WERI-Rb-1 (cell line): ENCODE results near the gene CHST13.

Source experiments
- DNase-seq: peaks from one replicate; pipeline ENCODE4 v3.0.0-alpha.2; 2020
- H3K27ac ChIP-seq: fragments of 250-450 bp; sonication (Bioruptor Pico); 2 replicates; pipeline ENCODE4 v1.5.1; 2020; ENCODE audit warnings: mild to moderate bottlenecking, moderate library complexity
- H3K27me3 ChIP-seq: fragments of 250-450 bp; sonication (Bioruptor Pico); 2 replicates; pipeline ENCODE4 v1.5.1; 2021; ENCODE audit warnings: mild to moderate bottlenecking, low read depth, moderate library complexity; ENCODE audit not compliant: insufficient read depth, severe bottlenecking
- H3K36me3 ChIP-seq: fragments of 250-450 bp; sonication (Bioruptor Pico); 2 replicates; pipeline ENCODE4 v1.5.1; 2020; ENCODE audit warnings: mild to moderate bottlenecking, moderate library complexity
- H3K4me3 ChIP-seq: 2 replicates; pipeline ENCODE4 v1.5.1; 2011; ENCODE audit warnings: low read depth, mild to moderate bottlenecking, control low read depth, low read length
- H3K9me3 ChIP-seq: fragments of 250-450 bp; sonication (Bioruptor Pico); 2 replicates; pipeline ENCODE4 v1.5.1; 2021; ENCODE audit warnings: mild to moderate bottlenecking, moderate library complexity; ENCODE audit not compliant: severe bottlenecking
- CTCF ChIP-seq: IDR thresholded peaks from 2 replicates; pipeline ENCODE4 v1.5.1; 2011; ENCODE audit warnings: low read depth, mild to moderate bottlenecking, control low read depth, inconsistent platforms, low read length

The CHST13 gene

DNA sequence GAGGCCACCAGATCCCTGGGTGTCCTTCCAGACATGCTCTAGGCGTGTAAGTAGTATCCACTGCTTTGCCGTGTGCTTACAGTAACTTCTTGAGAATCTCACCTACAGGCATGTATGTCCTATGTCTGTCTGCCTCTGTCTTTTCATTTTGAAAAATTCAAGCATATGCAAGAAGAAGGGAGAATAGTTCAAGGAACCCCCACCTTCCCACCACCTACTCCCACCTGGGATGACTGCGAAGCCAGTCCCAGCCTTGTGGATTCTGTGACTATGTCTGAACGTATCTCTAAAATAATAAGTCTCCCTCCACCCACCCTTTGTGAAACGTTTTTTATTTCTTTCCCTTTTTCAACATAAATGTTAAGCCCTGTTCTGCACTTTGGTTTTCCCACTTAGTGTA, 15.0 kb downstream of the CHST13 start:
- Histone ChIP-seq H3K9me3 (no peaks in the 10 kb centered on the region), H3K27ac (peak overlapping the region; percentile 18; the same call in 1 of the 2 replicates), H3K36me3 (no peaks in the 10 kb centered on the region), H3K27me3 (no peaks in the 10 kb centered on the region), H3K4me3 (no peak overlapping the region)
- no peak for TF ChIP-seq CTCF
- peak; percentile 1 for DNase-seq

DNA sequence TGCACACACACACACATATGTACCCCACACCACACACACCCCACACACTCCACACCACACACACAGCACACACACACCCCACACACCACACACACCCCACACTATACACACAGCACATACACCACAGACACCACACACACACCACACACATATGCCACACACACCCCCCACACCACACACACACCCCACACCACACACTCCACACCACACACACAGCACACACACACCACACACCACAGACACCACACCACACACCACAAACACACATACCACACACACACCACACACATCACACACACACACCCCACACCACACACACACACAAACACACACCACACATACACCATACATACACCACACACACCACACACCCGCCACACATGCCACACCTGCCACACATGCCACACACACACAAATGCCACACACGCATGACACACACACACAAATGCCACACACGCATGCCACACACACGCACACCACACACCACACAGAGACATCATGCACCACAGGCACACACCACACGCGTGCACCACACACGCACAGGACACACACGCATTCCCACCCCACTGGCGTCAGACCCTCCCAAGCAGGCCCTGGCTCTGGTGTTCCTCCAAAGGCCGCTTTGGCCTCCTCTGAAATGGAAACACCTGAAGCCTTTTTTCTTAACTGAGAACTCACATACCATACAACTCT, 15.7 kb downstream of the CHST13 start:
- Histone ChIP-seq H3K27me3 (no peaks in the 10 kb centered on the region), H3K9me3 (no peaks in the 10 kb centered on the region), H3K4me3 (no peak overlapping the region), H3K36me3 (no peaks in the 10 kb centered on the region), H3K27ac (no peak overlapping the region)
- TF ChIP-seq CTCF: no peak
- peak; percentile 1 for DNase-seq

- H3K4me3 ChIP-seq: no peak overlapping the region
- H3K9me3 ChIP-seq: no peaks in the 10 kb centered on the region
- H3K27ac ChIP-seq: no peak overlapping the region
- no peaks in the 10 kb centered on the region for H3K27me3 ChIP-seq
- no peaks in the 10 kb centered on the region for H3K36me3 ChIP-seq
- no peak for TF ChIP-seq CTCF
- peak; percentile 1 for DNase-seq
Observed at GRCh38 chr3:126540342-126540849, 16.4 kb downstream of the CHST13 start.

GRCh38 chr3:126540951-126541627, 17.1 kb downstream of the CHST13 start:
- no peak for DNase-seq
- Histone ChIP-seq H3K9me3 (no peaks in the 10 kb centered on the region), H3K4me3 (no peak overlapping the region), H3K27me3 (no peaks in the 10 kb centered on the region), H3K36me3 (no peaks in the 10 kb centered on the region), H3K27ac (no peak overlapping the region)
- TF ChIP-seq CTCF: no peak

- peak; percentile 3 for DNase-seq
- no peak overlapping the region for H3K4me3 ChIP-seq
- no peak for TF ChIP-seq CTCF
- no peaks in the 10 kb centered on the region for H3K27me3 ChIP-seq
- H3K9me3 ChIP-seq: no peaks in the 10 kb centered on the region
- no peak overlapping the region for H3K27ac ChIP-seq
- no peaks in the 10 kb centered on the region for H3K36me3 ChIP-seq
Observed at GRCh38 chr3:126541628-126542339, 17.8 kb downstream of the CHST13 start.
